Stimulated activated CD4-positive, alpha-beta T cell treated with anti-CD3 and anti-CD28 coated beads, Interleukin-2, amount 100 ng/mL, for 48 hours (primary cell): ENCODE results near the gene MICOS13.
A peak's percentile ranks its signal among the peaks of the same experiment; 100 is the strongest.
"Not testable (repeated sequence)": the region's sequence is repeated elsewhere in the genome, so short reads cannot be mapped to it uniquely, and the experiment has no call there.

Source experiments
- DNase-seq, 2 donors: peaks; one replicate each; pipeline ENCODE4 v3.0.0-alpha.2; 2020

Gene MICOS13

GRCh38 chr19:5700455-5701092 is 20.3 kb upstream of the MICOS13 start:
- no peak for DNase-seq

GRCh38 chr19:5698635-5699422 is 18.5 kb upstream of the MICOS13 start:
- no peak for DNase-seq

- no peak for DNase-seq
Observed at GRCh38 chr19:5697890-5698634, 17.7 kb upstream of the MICOS13 start.

DNA sequence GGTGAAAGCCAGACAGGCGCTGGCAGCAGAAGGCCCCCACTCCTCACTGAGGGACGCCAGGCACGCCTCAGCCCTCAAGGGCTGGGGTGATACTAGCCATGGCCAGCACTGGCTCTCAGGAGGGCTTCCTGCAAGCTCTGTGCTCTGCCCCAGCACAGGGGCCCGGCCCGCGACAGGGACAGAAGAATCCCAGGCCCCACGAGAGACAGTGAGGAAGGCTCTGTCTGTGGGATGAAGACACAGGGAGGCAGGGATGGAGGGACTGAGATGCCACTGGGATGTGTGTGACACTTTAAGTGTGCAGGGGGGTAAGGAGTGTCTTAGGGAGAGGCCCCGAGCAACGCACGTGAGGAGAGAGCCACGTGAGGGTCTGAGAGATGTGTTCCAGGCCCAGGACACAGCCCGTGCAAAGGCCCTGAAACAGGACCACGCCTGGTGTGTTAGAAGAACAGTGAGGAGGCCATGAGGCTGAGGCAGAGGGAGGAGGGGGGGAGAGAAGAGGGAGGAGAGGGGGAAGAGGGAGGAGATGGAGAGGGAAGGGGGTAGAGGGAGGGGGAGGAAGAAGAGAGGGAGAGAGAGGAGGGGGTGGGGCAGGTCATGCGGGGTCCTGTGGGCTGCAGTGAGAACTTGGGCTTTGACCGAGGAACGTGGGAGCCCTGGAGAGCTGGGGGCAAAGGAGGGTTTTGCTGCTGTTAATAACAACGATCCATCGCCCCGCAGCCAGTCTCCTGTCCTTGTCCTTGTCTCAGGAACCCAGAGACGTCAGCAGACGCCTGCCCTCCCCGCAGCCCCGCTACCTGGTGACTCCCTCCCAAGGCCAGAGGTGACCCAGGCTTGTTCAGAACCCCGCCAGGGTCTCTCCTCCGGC is 16.9 kb upstream of the MICOS13 start:
- no peak for DNase-seq

GRCh38 chr19:5696196-5697021 is 16.1 kb upstream of the MICOS13 start:
- DNase-seq: no peak

DNA sequence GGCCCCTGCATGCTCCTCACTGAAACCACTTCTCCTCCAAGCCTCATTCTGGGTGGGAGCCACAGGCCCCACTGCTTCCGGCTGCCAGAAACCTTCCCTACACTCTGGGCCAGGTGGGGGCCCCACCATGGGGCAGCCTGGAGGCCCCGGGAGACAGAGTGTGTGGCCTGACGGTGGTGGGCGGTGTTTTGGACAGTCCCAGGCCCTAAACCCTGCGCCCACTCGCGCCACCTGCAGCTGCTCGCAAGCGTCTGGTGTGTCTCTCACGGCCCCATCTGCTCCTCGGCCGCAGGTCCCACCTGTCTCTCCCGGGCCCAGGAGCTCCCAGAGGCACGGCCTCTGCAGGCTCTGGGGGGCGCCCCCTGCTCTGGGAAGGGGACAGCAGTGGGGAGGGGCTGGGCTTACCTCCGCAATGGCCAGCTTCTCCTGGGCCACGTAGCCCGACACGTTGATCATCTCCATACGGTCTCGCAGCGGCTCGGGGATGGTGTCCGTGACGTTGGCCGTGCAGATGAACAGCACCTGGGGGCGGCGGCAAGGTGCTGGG is 15.4 kb upstream of the MICOS13 start:
- no peak for DNase-seq

- DNase-seq: no peak
Observed at GRCh38 chr19:5694956-5695648, 14.8 kb upstream of the MICOS13 start.

GRCh38 chr19:5694167-5694955 is 14.0 kb upstream of the MICOS13 start:
- DNase-seq: no peak

- no peak for DNase-seq
Observed at GRCh38 chr19:5693195-5694166, 13.2 kb upstream of the MICOS13 start.

DNA sequence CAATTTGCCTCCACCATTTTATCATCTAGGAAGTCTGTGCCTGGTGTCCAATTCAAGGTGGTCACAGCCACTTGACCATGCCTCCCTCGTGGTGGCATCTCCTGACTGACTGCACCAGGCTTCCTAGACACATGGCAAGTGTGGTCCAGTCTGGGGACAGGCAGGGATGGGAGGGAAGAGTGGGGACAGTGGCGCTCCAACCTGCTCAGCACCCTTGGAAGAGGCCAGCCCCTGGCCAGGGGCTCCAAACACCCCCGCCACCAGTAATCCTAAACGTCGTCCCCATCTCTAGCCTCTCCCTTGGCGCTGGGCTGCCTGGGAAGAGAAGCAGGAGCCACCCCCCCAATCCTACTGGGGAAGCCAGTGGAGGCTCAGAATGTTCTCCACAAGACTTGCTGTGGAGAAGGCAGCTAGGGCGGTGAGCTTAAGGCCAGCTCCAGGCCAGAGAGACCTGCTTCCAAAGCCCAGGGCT is 12.4 kb upstream of the MICOS13 start:
- no peak for DNase-seq

DNA sequence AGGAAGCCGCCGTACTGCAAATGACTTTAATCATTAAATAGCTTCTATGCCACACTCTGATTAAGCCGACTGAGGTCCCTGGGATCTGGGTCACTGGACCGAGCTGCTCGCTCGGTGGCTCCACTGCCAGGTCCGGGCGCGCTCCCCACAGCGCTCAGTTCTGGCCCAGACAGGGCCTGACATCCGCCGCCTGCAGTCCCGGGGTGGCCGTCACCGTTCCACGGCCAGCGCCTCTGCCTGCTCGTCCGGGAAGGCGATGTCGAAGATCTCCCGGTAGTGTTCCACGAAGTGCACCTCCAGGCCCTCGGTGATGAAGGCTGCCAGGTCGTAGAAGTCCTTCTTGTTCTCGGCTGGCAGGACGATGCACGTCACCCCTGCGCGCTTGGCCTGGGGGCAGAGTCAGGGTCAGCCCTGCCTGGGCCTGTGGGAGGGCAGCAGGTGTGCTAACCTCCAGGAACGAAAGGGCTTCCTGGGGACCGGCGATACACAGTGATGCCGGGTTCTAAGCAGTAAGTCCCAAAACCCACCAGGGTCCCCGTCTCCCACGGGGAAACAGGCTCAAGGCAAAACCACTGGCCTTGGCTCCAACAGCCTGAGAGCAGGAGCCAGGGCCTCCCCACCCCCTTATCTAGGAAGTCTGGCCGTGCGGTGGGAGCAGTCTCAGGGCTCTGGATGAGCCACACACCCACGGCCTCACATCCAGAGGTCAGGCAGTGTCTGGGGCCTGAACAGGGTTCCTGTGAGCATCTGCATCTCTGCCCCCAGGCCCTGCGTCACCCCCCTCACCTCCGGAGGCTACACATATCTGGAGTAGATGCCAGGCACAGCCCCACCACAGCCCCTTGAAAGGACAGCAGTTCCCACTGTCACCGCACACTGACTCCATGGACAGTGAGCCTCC is 11.8 kb upstream of the MICOS13 start:
- no peak for DNase-seq

- DNase-seq: peak; percentile 53 to 55
Observed at GRCh38 chr19:5690955-5691821, 10.9 kb upstream of the MICOS13 start.

GRCh38 chr19:5690125-5690954 is 10.0 kb upstream of the MICOS13 start, which contains the start of gene RPL36:
Gene RPL36, plus strand, starts transcription at chr19:5690295. Its CDS starts 213 bp downstream, at chr19:5690508.
- DNase-seq: peak; percentile 99 to 100

DNA sequence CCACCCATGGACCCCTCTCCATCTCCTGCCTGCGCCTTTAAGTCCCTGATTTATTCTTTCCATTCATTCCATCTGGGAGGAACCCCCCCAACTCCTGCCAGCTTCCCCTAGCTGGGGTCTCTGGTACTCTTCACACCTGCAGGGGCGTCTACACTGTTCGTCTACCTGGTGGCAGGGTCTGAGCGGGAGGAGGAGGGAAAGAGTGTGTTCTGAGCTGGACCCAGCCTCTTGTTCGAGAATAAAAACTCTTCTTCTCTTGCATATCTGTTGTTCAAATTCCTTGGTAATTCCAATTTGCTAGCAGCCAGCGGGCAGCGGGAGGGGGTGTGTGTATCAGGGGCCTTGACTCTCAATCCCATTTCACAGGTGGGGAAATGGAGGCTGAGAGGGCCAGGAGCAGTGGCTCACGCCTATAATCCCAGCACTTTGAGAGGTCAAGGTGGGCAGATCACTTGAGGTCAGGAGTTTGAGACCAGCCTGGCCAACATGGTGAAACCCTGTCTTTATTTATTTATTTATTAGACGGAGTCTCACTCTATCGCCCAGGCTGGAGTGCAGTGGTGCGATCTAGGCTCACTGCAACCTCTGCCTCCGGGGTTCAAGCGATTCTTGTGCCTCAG is 8.1 kb upstream of the MICOS13 start:
- not testable (repeated sequence) for DNase-seq
